HepG2 (cell line): ENCODE data around the gene TADA2B. TPM values are rescaled to one million over a fixed set of nuclear protein-coding genes. Genes with fewer than 3 reads are reported as not detected.

Source experiments
- ATAC-seq: fragments of 200-7000 bp; cut with Tn5 transposase; 3 replicates; pipeline ENCODE4 v1.9.1; 2020; ENCODE audit warnings: mild to moderate bottlenecking, moderate library complexity
- BruUV-seq: library from RNA; stranded (reverse); fragments of 400-500 nt; replicated peaks from 2 replicates; lab custom pipeline; 2021; lab: Mats Ljungman, UMichigan
- CTCF ChIA-PET: fragments of 300-600 bp; formaldehyde crosslinking; extraction: SDS; loops from one replicate; lab custom pipeline; 2021; ENCODE audit warnings: low total read pairs, inconsistent platforms, low intra/inter-chr PET ratio; lab: Yijun Ruan, JAX
- POLR2A ChIA-PET: fragments of 350-600 bp; sonication (Branson Sonifier 250); formaldehyde crosslinking; loops from one replicate; lab custom pipeline; 2020; ENCODE audit warnings: antibody characterized with exemption, inconsistent platforms; lab: Yijun Ruan, JAX
- DNase-seq: peaks from one replicate; pipeline ENCODE4 v3.0.0-alpha.2; 2015; ENCODE audit warnings: low spot score
- FAIRE-seq: peaks from 3 replicates; lab custom pipeline; 2011; peaks lifted over from hg19 to GRCh38; lab: Jason Lieb, UNC
- H2AFZ ChIP-seq: one replicate; pipeline ENCODE4 v1.6.1; 2011; ENCODE audit warnings: low read length, inconsistent platforms
- H3K27ac ChIP-seq: fragments of 300-600 bp; 3 replicates; pipeline ENCODE4 v1.8.0; 2011; ENCODE audit warnings: mixed run types, mild to moderate bottlenecking, mixed read lengths, low read length, inconsistent platforms; ENCODE audit not compliant: insufficient read depth; ENCODE audit errors: extremely low read length
- H3K27me3 ChIP-seq, 2 experiments: fragments of 200-600 bp in 1 of 2; 2 replicates in 1 of 2; 3 replicates in 1 of 2; pipeline versions ENCODE4 v1.6.0 to v1.8.0; 2011; ENCODE audit warnings: low read length in 2 of 2, mild to moderate bottlenecking in 2 of 2, moderate library complexity in 2 of 2, inconsistent platforms in 1 of 2; ENCODE audit not compliant: insufficient read depth in 2 of 2, control insufficient read depth in 1 of 2
- H3K36me3 ChIP-seq, 2 experiments: fragments of 200-600 bp in 1 of 2; replicated peaks in 1 of 2; 2 replicates in 1 of 2; 3 replicates in 1 of 2; pipeline versions ENCODE4 v1.5.1 to v1.8.0; 2011; ENCODE audit warnings: low read length in 2 of 2, inconsistent platforms in 1 of 2; ENCODE audit not compliant: insufficient read depth in 2 of 2, control insufficient read depth in 1 of 2
- H3K4me1 ChIP-seq: 2 replicates; pipeline ENCODE4 v1.5.1; 2012; ENCODE audit warnings: low read length, inconsistent platforms; ENCODE audit not compliant: insufficient read depth
- H3K4me2 ChIP-seq: 2 replicates; pipeline ENCODE4 v1.6.0; 2011; ENCODE audit warnings: low read depth, low read length, inconsistent platforms
- H3K4me3 ChIP-seq, 3 experiments: fragments of 200-600 bp in 1 of 3; sonication (generic), shearing (Covaris generic) in 1 of 3; replicated peaks in 1 of 3; 2 replicates each; pipeline ENCODE4 v1.5.1; 2011 to 2016; ENCODE audit warnings: low read length in 3 of 3, inconsistent platforms in 2 of 3, low read depth in 2 of 3, mild to moderate bottlenecking in 2 of 3, control low read depth in 1 of 3, mixed read lengths in 1 of 3; ENCODE audit not compliant: insufficient read depth in 1 of 3
- H3K79me2 ChIP-seq: one replicate; pipeline ENCODE4 v1.6.1; 2011; ENCODE audit warnings: low read length, inconsistent platforms; ENCODE audit not compliant: insufficient read depth
- H3K9ac ChIP-seq: 2 replicates; pipeline ENCODE4 v1.6.0; 2011; ENCODE audit warnings: mild to moderate bottlenecking, low read depth, low read length, inconsistent platforms; ENCODE audit not compliant: insufficient read depth
- H3K9me3 ChIP-seq: 2 replicates; pipeline ENCODE4 v1.5.1; 2012; ENCODE audit warnings: mild to moderate bottlenecking, low read length
- H4K20me1 ChIP-seq: 2 replicates; pipeline ENCODE4 v1.6.0; 2011; ENCODE audit warnings: inconsistent platforms, mild to moderate bottlenecking, low read length, moderate library complexity; ENCODE audit not compliant: insufficient read depth
- DPF2 ChIP-seq: sonication (generic); formaldehyde crosslinking; IDR thresholded peaks from 2 replicates; pipeline ENCODE4 v1.4.0; 2020; ENCODE audit warnings: mild to moderate bottlenecking, low read depth, missing genetic modification reagents, borderline replicate concordance
- FOSL1 ChIP-seq: sonication (generic); formaldehyde crosslinking; IDR thresholded peaks from 2 replicates; pipeline ENCODE4 v1.9.0; 2021; ENCODE audit warnings: missing genetic modification reagents, borderline replicate concordance
- HMGXB3 ChIP-seq: sonication (generic); formaldehyde crosslinking; IDR thresholded peaks from 2 replicates; pipeline ENCODE4 v1.4.0; 2020; ENCODE audit warnings: missing genetic modification reagents, borderline replicate concordance
- KDM3A ChIP-seq: IDR thresholded peaks from 2 replicates; pipeline ENCODE4 v1.6.1; 2018; ENCODE audit warnings: low read depth, missing compliant biosample characterization
- KDM5B ChIP-seq: sonication (generic); formaldehyde crosslinking; IDR thresholded peaks from 2 replicates; pipeline ENCODE4 v1.4.0; 2020; ENCODE audit warnings: missing genetic modification reagents, mild to moderate bottlenecking, borderline replicate concordance
- MYNN ChIP-seq: sonication (generic); formaldehyde crosslinking; IDR thresholded peaks from 2 replicates; pipeline ENCODE4 v1.4.0; 2020; ENCODE audit warnings: mild to moderate bottlenecking, low read depth, missing genetic modification reagents
- NPAS2 ChIP-seq: sonication (generic); formaldehyde crosslinking; IDR thresholded peaks from 2 replicates; pipeline ENCODE4 v1.8.0; 2022; ENCODE audit warnings: mild to moderate bottlenecking, missing genetic modification reagents, borderline replicate concordance
- RBM22 ChIP-seq: fragments of 200-400 bp; formaldehyde crosslinking; optimal IDR thresholded peaks from 2 replicates; pipeline ENCODE3; 2017; ENCODE audit warnings: mild to moderate bottlenecking, low read length, moderate library complexity
- SIX4 ChIP-seq: sonication (generic); formaldehyde crosslinking; IDR thresholded peaks from 2 replicates; pipeline ENCODE4 v1.4.0; 2020; ENCODE audit warnings: missing genetic modification reagents
- ZFP37 ChIP-seq: sonication (generic); formaldehyde crosslinking; IDR thresholded peaks from 2 replicates; pipeline ENCODE4 v1.4.0; 2020; ENCODE audit warnings: missing genetic modification reagents, borderline replicate concordance
- ZNF570 ChIP-seq: sonication (generic); formaldehyde crosslinking; IDR thresholded peaks from 2 replicates; pipeline ENCODE4 v1.4.0; 2020; ENCODE audit warnings: mild to moderate bottlenecking, missing genetic modification reagents, borderline replicate concordance
- WGBS: methylation state at CpG from one replicate; pipeline ENCODE4 v1.1.6; 2017; ENCODE audit warnings: low lambda C conversion rate; 5-methylcytosine and 5-hydroxymethylcytosine counted together
- in situ Hi-C: cut with HindIII; loops from 2 replicates; pipeline ENCODE4 v1.10.0; 2017; ENCODE audit warnings: low pct_unique_long_range_greater_than_20kb; ENCODE audit not compliant: extremely low pct_ligation_motif_present
- intact Hi-C: fragments of 100-400 bp; cut with micrococcal nuclease; formaldehyde crosslinking; loops from one replicate; pipeline ENCODE4 v1.10.0; 2022; ENCODE audit not compliant: unreplicated experiment
- polyA plus RNA-seq, 8 experiments: library from polyadenylated mRNA; depleted of rRNA in 3 of 8; stranded (reverse) in 7 of 8; unstranded in 1 of 8; fragments of >200 nt; fragmentation: Illumina TruSeq in 4 of 8; extraction: Trizol in 4 of 8; gene quantifications; 2 replicates each; pipeline versions ENCODE4 v1.2.1 to v1.2.3, GENCODE V29; 2011 to 2016; ENCODE audit warnings: low read depth in 4 of 8, missing spikeins in 1 of 8, mixed read lengths in 1 of 8; ENCODE audit not compliant: insufficient read depth in 1 of 8
- total RNA-seq, 5 experiments: library from RNA; depleted of rRNA; stranded (reverse); fragments of >200 nt; fragmentation: Illumina TruSeq; extraction: Trizol; gene quantifications; 2 replicates each; pipeline ENCODE4 v1.2.3, GENCODE V29; 2016; ENCODE audit warnings: low read depth in 1 of 5
- TF ChIP-seq, protein P1 (sequence below): sonication (generic); formaldehyde crosslinking; IDR thresholded peaks from 2 replicates; pipeline ENCODE4 v1.8.1; 2023; ENCODE audit warnings: mild to moderate bottlenecking, missing genetic modification reagents
- TF ChIP-seq, protein P2 (sequence below): sonication (generic); formaldehyde crosslinking; IDR thresholded peaks from 2 replicates; pipeline ENCODE4 v1.4.0; 2020; ENCODE audit warnings: mild to moderate bottlenecking, missing genetic modification reagents

TADA2B gene
- total and polyA plus RNA-seq, 2 of the 13 experiments (the other 11 are each of a cell fraction or from before 2014, with no cell fraction given) = 4.6 to 8.9 TPM

GRCh38 chr4:7013175-7013574, 30.0 kb upstream of the TADA2B start:
- ChIA-PET POLR2A (no interaction called here), CTCF (no interaction called here)
- H4K20me1 ChIP-seq = no peaks in the 10 kb centered on the region
- BruUV-seq = no TSS peak
- 96% methylated on average over 10 of the region's 11 CpGs for WGBS
- H3K27ac ChIP-seq = no peak overlapping the region
- in situ Hi-C loops = no loop called here
- no peak for FAIRE-seq
- intact Hi-C loops = no loop called here
- no peak overlapping the region for H3K4me3 ChIP-seq
- H3K79me2 ChIP-seq = no peaks in the 10 kb centered on the region
- no peak for ATAC-seq
- peaks cover 23 to 86% of the 10 kb centered on the region in 2 experiments for H3K36me3 ChIP-seq
- no peaks in the 10 kb centered on the region for H3K27me3 ChIP-seq
- no peak overlapping the region for H2AFZ ChIP-seq
- H3K4me1 ChIP-seq = 0 out of 2 replicates have a peak, but pooled peaks cover under 1% of the 10 kb centered on the region
- no peak for DNase-seq
- TF ChIP-seq NPAS2 (CRISPR knock-in tag) = no peak
- TF ChIP-seq RBM22 = peak; percentile 31
- TF ChIP-seq FOSL1 (CRISPR knock-in tag) = no peak
- TF ChIP-seq ZNF570 (CRISPR knock-in tag) = no peak
- H3K9ac ChIP-seq = no peak overlapping the region
- H3K9me3 ChIP-seq = no peaks in the 10 kb centered on the region
- H3K4me2 ChIP-seq = no peak overlapping the region

- H3K79me2 ChIP-seq = no peaks in the 10 kb centered on the region
- no peak overlapping the region for H3K4me3 ChIP-seq
- no peak overlapping the region for H3K4me2 ChIP-seq
- ATAC-seq (no peak), DNase-seq (no peak), FAIRE-seq (no peak)
- no peak overlapping the region for H2AFZ ChIP-seq
- H3K27ac ChIP-seq = no peak overlapping the region
- no peaks in the 10 kb centered on the region for H3K4me1 ChIP-seq
- POLR2A ChIA-PET = no interaction called here
- intact Hi-C loops (no loop called here), in situ Hi-C loops (no loop called here)
- H3K9ac ChIP-seq = no peak overlapping the region
- no peaks in the 10 kb centered on the region for H3K27me3 ChIP-seq
- H4K20me1 ChIP-seq = no peaks in the 10 kb centered on the region
- CTCF ChIA-PET = no interaction called here
- 94% methylated on average over 12 of the region's 12 CpGs for WGBS
- H3K36me3 ChIP-seq = peaks cover 20 to 76% of the 10 kb centered on the region in 2 experiments
- H3K9me3 ChIP-seq = no peaks in the 10 kb centered on the region
- BruUV-seq = no TSS peak
- TF ChIP-seq, protein P1, sequence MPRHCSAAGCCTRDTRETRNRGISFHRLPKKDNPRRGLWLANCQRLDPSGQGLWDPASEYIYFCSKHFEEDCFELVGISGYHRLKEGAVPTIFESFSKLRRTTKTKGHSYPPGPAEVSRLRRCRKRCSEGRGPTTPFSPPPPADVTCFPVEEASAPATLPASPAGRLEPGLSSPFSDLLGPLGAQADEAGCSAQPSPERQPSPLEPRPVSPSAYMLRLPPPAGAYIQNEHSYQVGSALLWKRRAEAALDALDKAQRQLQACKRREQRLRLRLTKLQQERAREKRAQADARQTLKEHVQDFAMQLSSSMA (CRISPR knock-in tag) = no peak
- TF ChIP-seq MYNN (CRISPR knock-in tag) (no peak), HMGXB3 (no peak), KDM5B (CRISPR knock-in tag) (no peak), ZFP37 (CRISPR knock-in tag) (no peak), KDM3A (no peak), SIX4 (CRISPR knock-in tag) (no peak), DPF2 (CRISPR knock-in tag) (no peak)
- TF ChIP-seq, protein P2, sequence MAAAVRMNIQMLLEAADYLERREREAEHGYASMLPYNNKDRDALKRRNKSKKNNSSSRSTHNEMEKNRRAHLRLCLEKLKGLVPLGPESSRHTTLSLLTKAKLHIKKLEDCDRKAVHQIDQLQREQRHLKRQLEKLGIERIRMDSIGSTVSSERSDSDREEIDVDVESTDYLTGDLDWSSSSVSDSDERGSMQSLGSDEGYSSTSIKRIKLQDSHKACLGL (CRISPR knock-in tag) = no peak
Observed at GRCh38 chr4:7014815-7015214, 28.4 kb upstream of the TADA2B start.
